ENCODE data around the gene ATP6AP1. TPM values are rescaled to one million over a fixed set of nuclear protein-coding genes. Genes with fewer than 3 reads are reported as not detected.
A peak's percentile ranks its signal among the peaks of the same experiment; 100 is the strongest.

Gene ATP6AP1
- total RNA-seq, 1 donor from 2014 or later: 153 TPM

GRCh38 chrX:154408659-154409221 is 19.7 kb upstream of the ATP6AP1 start:
- H3K9ac ChIP-seq (ENCODE audit: low read length): peak overlapping the region; percentile 88
- no peaks in the 10 kb centered on the region for H4K20me1 ChIP-seq (ENCODE audit: insufficient read depth, low read length)
- peak overlapping the region; percentile 84 for H3K27ac ChIP-seq (ENCODE audit: low read depth, low read length)

GRCh38 chrX:154409222-154409871 is 19.1 kb upstream of the ATP6AP1 start, which contains the start of gene DNASE1L1:
DNASE1L1 (minus strand) TSS chrX:154409254; CDS start chrX:154405568, 3,686 bp downstream.
- no peaks in the 10 kb centered on the region for H3K27me3 Mint-ChIP-seq (ENCODE audit: low read depth, unreplicated experiment)
- peak within 1 kb of the TSS; percentile 93 for H3K27ac Mint-ChIP-seq (ENCODE audit: unreplicated experiment)
- peaks cover 17% of the 10 kb centered on the region for H3K4me1 ChIP-seq (ENCODE audit: insufficient read depth, low read length)
- peak; percentile 82 for DNase-seq (ENCODE audit: low read depth)
- no peaks in the 10 kb centered on the region for H3K9me3 Mint-ChIP-seq (ENCODE audit: unreplicated experiment)
- H3K4me2 ChIP-seq (ENCODE audit: low read length): peak within 1 kb of the TSS; percentile 97
- H3K4me3 Mint-ChIP-seq (ENCODE audit: unreplicated experiment): peak within 1 kb of the TSS; percentile 84
- H3K9me3 ChIP-seq (ENCODE audit: insufficient read depth, low read depth, low read length): no peaks in the 10 kb centered on the region
- peak within 1 kb of the TSS; percentile 66 for H2AFZ ChIP-seq (ENCODE audit: low read depth, low read length)
- H3K4me1 Mint-ChIP-seq (ENCODE audit: low read depth, unreplicated experiment): peaks cover 2% of the 10 kb centered on the region
- H3K27me3 ChIP-seq (ENCODE audit: insufficient read depth, low read length): no peaks in the 10 kb centered on the region
- H3K9ac ChIP-seq (ENCODE audit: low read length): peak within 1 kb of the TSS; percentile 88
- H4K20me1 ChIP-seq (ENCODE audit: insufficient read depth, low read length): no peaks in the 10 kb centered on the region
- H3K4me3 ChIP-seq (ENCODE audit: insufficient read depth, low read depth, low read length): peak within 1 kb of the TSS; percentile 69
- H3K36me3 ChIP-seq (ENCODE audit: insufficient read depth, low read length): no peaks in the 10 kb centered on the region
- peak; percentile 55 for FAIRE-seq
- no peak for TF ChIP-seq CTCF (IDR thresholded peaks at IDR 0.05; ENCODE audit: insufficient read depth, low read depth, low read length)
- no peak for TF ChIP-seq EZH2 (IDR thresholded peaks at IDR 0.05; ENCODE audit: insufficient read depth, low read length)
- H3K27ac ChIP-seq (ENCODE audit: low read depth, low read length): peak within 1 kb of the TSS; percentile 84
- H3K79me2 ChIP-seq (ENCODE audit: insufficient read depth, low read length): peaks cover 15% of the 10 kb centered on the region
- no peaks in the 10 kb centered on the region for H3K36me3 Mint-ChIP-seq (ENCODE audit: low read depth, unreplicated experiment)

More at GRCh38 chrX:154408659-154409221, 19.7 kb upstream of the ATP6AP1 start:
- Mint-ChIP-seq H3K4me3 (ENCODE audit: unreplicated experiment) (peak overlapping the region; percentile 84), H3K36me3 (ENCODE audit: low read depth, unreplicated experiment) (no peaks in the 10 kb centered on the region), H3K27me3 (ENCODE audit: low read depth, unreplicated experiment) (no peaks in the 10 kb centered on the region), H3K4me1 (ENCODE audit: low read depth, unreplicated experiment) (peaks cover 2% of the 10 kb centered on the region), H3K27ac (ENCODE audit: unreplicated experiment) (peak overlapping the region; percentile 77), H3K9me3 (ENCODE audit: unreplicated experiment) (no peaks in the 10 kb centered on the region)
- H3K9me3 ChIP-seq (ENCODE audit: insufficient read depth, low read depth, low read length): no peaks in the 10 kb centered on the region
- peak overlapping the region; percentile 66 for H2AFZ ChIP-seq (ENCODE audit: low read depth, low read length)
- H3K27me3 ChIP-seq (ENCODE audit: insufficient read depth, low read length): no peaks in the 10 kb centered on the region
- H3K4me1 ChIP-seq (ENCODE audit: insufficient read depth, low read length): peaks cover 17% of the 10 kb centered on the region
- H3K4me2 ChIP-seq (ENCODE audit: low read length): peak overlapping the region; percentile 97
- FAIRE-seq (peak; percentile 64), DNase-seq (ENCODE audit: low read depth) (no peak)
- no peaks in the 10 kb centered on the region for H3K36me3 ChIP-seq (ENCODE audit: insufficient read depth, low read length)
- peak overlapping the region; percentile 69 for H3K4me3 ChIP-seq (ENCODE audit: insufficient read depth, low read depth, low read length)
- TF ChIP-seq CTCF (IDR thresholded peaks at IDR 0.05; ENCODE audit: insufficient read depth, low read depth, low read length) (no peak), EZH2 (IDR thresholded peaks at IDR 0.05; ENCODE audit: insufficient read depth, low read length) (no peak)
- peaks cover 15% of the 10 kb centered on the region for H3K79me2 ChIP-seq (ENCODE audit: insufficient read depth, low read length)

GRCh38 chrX:154411981-154412340 is 16.5 kb upstream of the ATP6AP1 start:
- H3K9ac ChIP-seq (ENCODE audit: low read length): peak overlapping the region; percentile 77
- no peaks in the 10 kb centered on the region for H3K27me3 Mint-ChIP-seq (ENCODE audit: low read depth, unreplicated experiment)
- no peaks in the 10 kb centered on the region for H4K20me1 ChIP-seq (ENCODE audit: insufficient read depth, low read length)
- no peaks in the 10 kb centered on the region for H3K27me3 ChIP-seq (ENCODE audit: insufficient read depth, low read length)
- DNase-seq (ENCODE audit: low read depth) (peak; percentile 23), FAIRE-seq (peak; percentile 43)
- H2AFZ ChIP-seq (ENCODE audit: low read depth, low read length): peak overlapping the region; percentile 71
- peak overlapping the region; percentile 53 for H3K27ac ChIP-seq (ENCODE audit: low read depth, low read length)
- H3K4me2 ChIP-seq (ENCODE audit: low read length): peak overlapping the region; percentile 84
- H3K9me3 Mint-ChIP-seq (ENCODE audit: unreplicated experiment): no peaks in the 10 kb centered on the region
- TF ChIP-seq EZH2 (IDR thresholded peaks at IDR 0.05; ENCODE audit: insufficient read depth, low read length) (no peak), CTCF (IDR thresholded peaks at IDR 0.05; ENCODE audit: insufficient read depth, low read depth, low read length) (no peak)
- H3K4me3 Mint-ChIP-seq (ENCODE audit: unreplicated experiment): peak overlapping the region; percentile 72
- H3K4me3 ChIP-seq (ENCODE audit: insufficient read depth, low read depth, low read length): peak overlapping the region; percentile 60
- H3K79me2 ChIP-seq (ENCODE audit: insufficient read depth, low read length): peaks cover 15% of the 10 kb centered on the region
- H3K36me3 Mint-ChIP-seq (ENCODE audit: low read depth, unreplicated experiment): no peaks in the 10 kb centered on the region
- H3K36me3 ChIP-seq (ENCODE audit: insufficient read depth, low read length): no peaks in the 10 kb centered on the region
- H3K27ac Mint-ChIP-seq (ENCODE audit: unreplicated experiment): no peak overlapping the region
- H3K4me1 ChIP-seq (ENCODE audit: insufficient read depth, low read length): peaks cover 17% of the 10 kb centered on the region
- H3K9me3 ChIP-seq (ENCODE audit: insufficient read depth, low read depth, low read length): no peaks in the 10 kb centered on the region
- H3K4me1 Mint-ChIP-seq (ENCODE audit: low read depth, unreplicated experiment): peaks cover 2% of the 10 kb centered on the region
